VCaP (cell line): ENCODE data around the gene WDR81.

Experiments
- H3K27ac ChIP-seq: fragments of 450-650 bp; 2 replicates; pipeline ENCODE4 v1.5.1; 2017
- TF ChIP-seq, protein P1 (sequence below): fragments of 450-650 bp; conservative IDR thresholded peaks from 2 replicates; pipeline ENCODE4 v1.5.1; 2017; ENCODE audit warnings: mild to moderate bottlenecking, moderate library complexity

The WDR81 gene

DNA sequence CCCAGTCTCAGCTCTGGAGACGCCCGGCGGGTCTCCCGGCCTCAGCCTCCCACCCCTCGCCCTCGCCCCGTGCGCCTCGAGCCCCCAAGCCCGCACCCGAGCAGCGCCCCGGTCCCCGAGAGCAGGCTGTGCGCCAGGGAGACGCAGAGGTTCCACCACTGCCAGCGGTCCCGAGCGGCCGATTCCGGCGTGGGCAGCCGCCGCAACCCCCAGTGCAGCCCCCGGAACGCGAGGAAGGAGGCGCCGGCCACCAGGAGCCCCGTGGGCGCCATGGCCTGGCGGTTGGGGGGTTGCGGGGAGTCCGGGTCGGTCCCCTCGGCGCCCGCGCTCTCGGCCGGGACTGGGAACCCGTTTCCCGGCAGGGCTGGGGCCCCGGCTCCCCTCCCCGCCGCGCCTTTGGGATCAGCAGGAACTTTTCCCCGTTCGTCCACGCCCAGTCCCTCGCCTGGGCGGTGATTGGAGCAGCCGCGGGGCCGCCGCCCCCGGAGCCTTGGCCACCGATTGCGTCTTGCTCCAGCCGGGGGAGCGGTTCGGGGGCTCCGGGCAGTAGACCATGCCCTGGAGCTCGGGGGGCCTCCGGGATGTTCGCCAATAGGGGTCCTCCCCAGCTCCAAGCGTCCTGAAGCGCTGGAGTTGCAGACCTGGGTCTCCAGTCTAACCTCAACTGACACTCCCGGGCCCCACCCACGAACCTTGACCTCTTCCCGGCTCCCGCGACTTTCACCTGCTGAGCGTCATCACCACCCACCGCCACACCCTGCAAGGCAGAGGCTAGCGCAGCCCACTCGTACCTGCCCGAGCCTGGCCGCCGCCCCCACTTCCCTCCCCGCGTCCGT, 14.3 kb upstream of the WDR81 start, which contains the start of gene TLCD2:
Gene TLCD2 (minus strand): TSS at position 407 of the 836 bp plus-strand sequence. CDS start 135 bp downstream, at position 272.
- TF ChIP-seq, protein P1, sequence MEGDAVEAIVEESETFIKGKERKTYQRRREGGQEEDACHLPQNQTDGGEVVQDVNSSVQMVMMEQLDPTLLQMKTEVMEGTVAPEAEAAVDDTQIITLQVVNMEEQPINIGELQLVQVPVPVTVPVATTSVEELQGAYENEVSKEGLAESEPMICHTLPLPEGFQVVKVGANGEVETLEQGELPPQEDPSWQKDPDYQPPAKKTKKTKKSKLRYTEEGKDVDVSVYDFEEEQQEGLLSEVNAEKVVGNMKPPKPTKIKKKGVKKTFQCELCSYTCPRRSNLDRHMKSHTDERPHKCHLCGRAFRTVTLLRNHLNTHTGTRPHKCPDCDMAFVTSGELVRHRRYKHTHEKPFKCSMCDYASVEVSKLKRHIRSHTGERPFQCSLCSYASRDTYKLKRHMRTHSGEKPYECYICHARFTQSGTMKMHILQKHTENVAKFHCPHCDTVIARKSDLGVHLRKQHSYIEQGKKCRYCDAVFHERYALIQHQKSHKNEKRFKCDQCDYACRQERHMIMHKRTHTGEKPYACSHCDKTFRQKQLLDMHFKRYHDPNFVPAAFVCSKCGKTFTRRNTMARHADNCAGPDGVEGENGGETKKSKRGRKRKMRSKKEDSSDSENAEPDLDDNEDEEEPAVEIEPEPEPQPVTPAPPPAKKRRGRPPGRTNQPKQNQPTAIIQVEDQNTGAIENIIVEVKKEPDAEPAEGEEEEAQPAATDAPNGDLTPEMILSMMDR, result no peak
- peak within 1 kb of the TSS; percentile 55; the same call in 1 of the 2 replicates for H3K27ac ChIP-seq

DNA sequence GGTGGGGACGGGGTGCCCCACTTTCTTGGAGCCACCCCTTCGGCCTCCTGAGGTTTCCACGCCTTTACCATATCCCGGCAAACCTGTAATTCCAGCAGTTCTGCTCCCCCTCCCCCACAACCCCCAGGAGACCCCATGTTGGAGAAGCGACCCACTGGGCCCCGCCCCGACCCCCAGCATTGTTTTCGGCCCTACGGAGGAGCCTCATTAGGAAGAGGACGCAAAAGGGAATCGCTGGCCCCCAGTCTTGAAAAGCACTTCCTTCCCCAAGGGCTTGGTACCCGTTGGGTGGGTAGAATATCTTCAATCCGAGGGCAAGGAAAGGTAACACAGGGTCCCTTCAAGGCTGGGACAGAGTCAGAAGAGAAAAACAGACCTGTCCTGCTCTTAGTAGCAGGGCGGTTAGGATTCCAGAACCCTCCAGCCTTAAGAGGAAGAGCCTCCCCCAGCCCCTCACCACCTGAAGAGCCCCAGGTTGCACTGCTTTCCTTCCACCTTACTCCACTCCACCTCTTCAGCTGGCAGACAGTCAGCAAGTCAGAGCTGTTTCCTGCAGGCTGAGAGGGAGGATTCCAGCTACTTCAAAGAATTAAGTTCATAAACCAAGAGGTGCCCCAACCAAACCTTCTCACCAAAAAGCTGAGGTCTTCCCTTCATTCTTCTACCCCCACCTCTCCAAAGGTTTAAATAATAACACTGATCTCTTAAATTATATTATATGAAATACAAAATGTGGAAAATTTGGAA, 13.5 kb upstream of the WDR81 start:
- peak overlapping the region; percentile 55; the same call in 1 of the 2 replicates for H3K27ac ChIP-seq
- TF ChIP-seq, protein P1, result no peak

DNA sequence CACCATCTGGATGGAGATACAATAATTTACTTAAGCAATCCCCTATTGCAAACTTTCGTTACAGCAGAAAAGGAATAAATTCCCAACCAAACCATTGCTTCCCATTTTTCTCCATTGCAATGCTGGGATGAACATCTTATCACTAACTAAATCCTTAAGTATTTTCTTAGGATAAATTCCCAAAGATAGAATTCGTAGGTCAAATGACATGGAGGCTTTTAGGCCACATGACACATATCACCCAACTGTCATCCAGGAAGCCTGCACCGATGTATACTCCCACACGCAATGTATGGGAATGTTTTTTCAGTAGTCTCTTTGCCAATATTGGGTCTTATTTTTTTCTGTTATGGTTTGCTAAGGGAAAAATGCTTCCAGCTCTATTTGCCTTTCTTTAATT, 12.7 kb upstream of the WDR81 start:
- no peak overlapping the region for H3K27ac ChIP-seq
- TF ChIP-seq, protein P1, result no peak

- TF ChIP-seq, protein P1, result no peak
- H3K27ac ChIP-seq, result no peak overlapping the region
These were observed 12.2 kb upstream of the WDR81 start for GRCh38 chr17:1712271-1712670.

- peak overlapping the region; percentile 99 for H3K27ac ChIP-seq
- TF ChIP-seq, protein P1, result no peak
These were observed 11.2 kb upstream of the WDR81 start for GRCh38 chr17:1713160-1713877.

DNA sequence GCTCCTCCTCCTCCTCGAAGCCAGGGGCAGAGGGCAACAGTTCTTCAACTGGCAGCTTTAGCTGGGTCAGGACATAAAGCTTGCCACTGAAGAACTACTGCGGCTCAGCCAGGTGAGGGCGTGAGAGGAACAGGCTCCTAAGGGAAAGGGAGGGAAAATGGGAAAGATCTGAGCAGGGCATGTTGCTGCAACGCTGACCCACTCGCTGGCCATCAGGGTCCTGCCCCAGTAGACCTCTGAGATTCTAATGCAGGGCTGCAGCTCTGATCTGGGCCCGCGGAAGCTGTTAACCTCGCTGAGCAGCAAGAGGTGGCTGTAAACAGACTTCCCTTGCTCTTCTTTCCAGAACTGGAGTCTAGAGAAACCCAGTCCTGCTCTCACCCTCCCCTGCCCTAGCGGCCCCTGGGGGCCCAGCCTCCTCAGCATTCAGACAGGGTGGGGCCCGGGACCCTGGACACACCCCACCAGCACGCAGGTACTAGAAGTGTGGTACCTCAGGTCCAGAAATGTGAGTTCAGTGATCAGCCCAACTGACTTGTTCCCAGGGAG, 10.6 kb upstream of the WDR81 start:
- H3K27ac ChIP-seq, result peak overlapping the region; percentile 99
- TF ChIP-seq, protein P1, result peak; percentile 90
